ENCODE measurements around the gene CCL19.

- TF ChIP-seq CTCF (conservative IDR thresholded peaks at IDR 0.05; ENCODE audit: low read length) (no peak), EZH2phosphoT487 (IDR thresholded peaks at IDR 0.05; ENCODE audit: borderline replicate concordance, low read depth, low read length) (no peak)
Observed at GRCh38 chr9:34669809-34670562, 21.1 kb downstream of the CCL19 start.
